Measurements from ENCODE around the gene PSMD11.

GRCh38 chr17:32513579-32513978, 69.3 kb downstream of the PSMD11 start:
- TF ChIP-seq POLR2A (IDR thresholded peaks at IDR 0.05), result no peak
- TF ChIP-seq, protein P1, sequence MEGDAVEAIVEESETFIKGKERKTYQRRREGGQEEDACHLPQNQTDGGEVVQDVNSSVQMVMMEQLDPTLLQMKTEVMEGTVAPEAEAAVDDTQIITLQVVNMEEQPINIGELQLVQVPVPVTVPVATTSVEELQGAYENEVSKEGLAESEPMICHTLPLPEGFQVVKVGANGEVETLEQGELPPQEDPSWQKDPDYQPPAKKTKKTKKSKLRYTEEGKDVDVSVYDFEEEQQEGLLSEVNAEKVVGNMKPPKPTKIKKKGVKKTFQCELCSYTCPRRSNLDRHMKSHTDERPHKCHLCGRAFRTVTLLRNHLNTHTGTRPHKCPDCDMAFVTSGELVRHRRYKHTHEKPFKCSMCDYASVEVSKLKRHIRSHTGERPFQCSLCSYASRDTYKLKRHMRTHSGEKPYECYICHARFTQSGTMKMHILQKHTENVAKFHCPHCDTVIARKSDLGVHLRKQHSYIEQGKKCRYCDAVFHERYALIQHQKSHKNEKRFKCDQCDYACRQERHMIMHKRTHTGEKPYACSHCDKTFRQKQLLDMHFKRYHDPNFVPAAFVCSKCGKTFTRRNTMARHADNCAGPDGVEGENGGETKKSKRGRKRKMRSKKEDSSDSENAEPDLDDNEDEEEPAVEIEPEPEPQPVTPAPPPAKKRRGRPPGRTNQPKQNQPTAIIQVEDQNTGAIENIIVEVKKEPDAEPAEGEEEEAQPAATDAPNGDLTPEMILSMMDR (IDR thresholded peaks at IDR 0.05), result no peak

All from lower leg skin (tissue), 3 donors.